Cardiac muscle cell (in vitro differentiated cells and primary cell): Measurements from ENCODE around the gene MLN. TPM values are rescaled to one million over a fixed set of nuclear protein-coding genes. Genes with fewer than 3 reads are reported as not detected.

Experiments used
- DNase-seq, 2 donors: peaks; one replicate each; pipeline versions ENCODE4 v3.0.0 to v3.0.0-alpha.2; 2010 to 2017; ENCODE audit warnings: low read depth in 1 of 2, low spot score in 1 of 2
- H3K27ac ChIP-seq: fragments of 200-600 bp; sonication (generic); 2 replicates; pipeline ENCODE4 v1.5.1; 2016
- H3K27me3 ChIP-seq: fragments of 200-600 bp; sonication (generic); 2 replicates; pipeline ENCODE4 v1.6.0; 2016; ENCODE audit warnings: control low read depth
- H3K36me3 ChIP-seq: fragments of 200-600 bp; sonication (generic); 2 replicates; pipeline ENCODE4 v1.5.1; 2016; ENCODE audit warnings: control low read depth
- H3K4me1 ChIP-seq: fragments of 200-600 bp; sonication (generic); 2 replicates; pipeline ENCODE4 v1.8.1; 2017; ENCODE audit warnings: low read depth, mild to moderate bottlenecking, mixed run types
- H3K4me3 ChIP-seq: fragments of 200-600 bp; sonication (generic); 2 replicates; pipeline ENCODE4 v1.5.1; 2016; ENCODE audit warnings: mild to moderate bottlenecking
- H3K9me3 ChIP-seq: fragments of 200-600 bp; sonication (generic); 2 replicates; pipeline ENCODE4 v1.5.1; 2017; ENCODE audit warnings: low read depth, mild to moderate bottlenecking, control low read depth
- polyA plus RNA-seq: library from polyadenylated mRNA; unstranded; fragments of >200 nt; fragmentation: Nextera tagmentation; extraction: Ambion mirVana; gene quantifications from 2 replicates; pipeline ENCODE4 v1.2.1, GENCODE V29; 2016
- total RNA-seq: library from RNA; depleted of rRNA; stranded (reverse); fragments of >200 nt; gene quantifications from 2 replicates; pipeline ENCODE4 v1.2.3, GENCODE V29; 2016
- TF ChIP-seq, protein P1 (sequence below): IDR thresholded peaks from 2 replicates; pipeline ENCODE4 v1.5.1; 2012; ENCODE audit warnings: low read depth, mild to moderate bottlenecking, low read length

MLN gene
- total and polyA plus RNA-seq, 2 experiments from 2014 or later, result 0.55 TPM; not detected in 1

DNA sequence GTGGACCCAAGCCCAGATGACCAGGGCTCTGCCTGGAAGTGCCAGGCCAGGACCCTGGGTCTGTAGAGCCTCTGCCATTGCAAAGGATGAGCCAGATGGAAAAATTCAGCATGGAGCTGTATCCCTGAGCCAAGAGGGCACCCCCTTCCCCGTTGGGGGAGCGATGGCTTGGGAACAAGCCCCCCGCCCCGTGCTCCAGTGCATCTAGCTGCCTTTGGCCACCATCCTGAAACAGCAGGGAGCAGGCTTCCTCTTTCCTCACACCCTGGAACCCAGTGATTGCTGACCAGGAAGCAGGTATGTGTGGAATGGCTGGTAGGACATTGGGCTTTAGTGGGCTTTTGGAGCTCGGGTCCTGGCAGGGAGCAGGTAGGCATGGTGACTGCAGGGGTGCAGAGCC is 2.2 kb downstream of the MLN start:
- TF ChIP-seq, protein P1, sequence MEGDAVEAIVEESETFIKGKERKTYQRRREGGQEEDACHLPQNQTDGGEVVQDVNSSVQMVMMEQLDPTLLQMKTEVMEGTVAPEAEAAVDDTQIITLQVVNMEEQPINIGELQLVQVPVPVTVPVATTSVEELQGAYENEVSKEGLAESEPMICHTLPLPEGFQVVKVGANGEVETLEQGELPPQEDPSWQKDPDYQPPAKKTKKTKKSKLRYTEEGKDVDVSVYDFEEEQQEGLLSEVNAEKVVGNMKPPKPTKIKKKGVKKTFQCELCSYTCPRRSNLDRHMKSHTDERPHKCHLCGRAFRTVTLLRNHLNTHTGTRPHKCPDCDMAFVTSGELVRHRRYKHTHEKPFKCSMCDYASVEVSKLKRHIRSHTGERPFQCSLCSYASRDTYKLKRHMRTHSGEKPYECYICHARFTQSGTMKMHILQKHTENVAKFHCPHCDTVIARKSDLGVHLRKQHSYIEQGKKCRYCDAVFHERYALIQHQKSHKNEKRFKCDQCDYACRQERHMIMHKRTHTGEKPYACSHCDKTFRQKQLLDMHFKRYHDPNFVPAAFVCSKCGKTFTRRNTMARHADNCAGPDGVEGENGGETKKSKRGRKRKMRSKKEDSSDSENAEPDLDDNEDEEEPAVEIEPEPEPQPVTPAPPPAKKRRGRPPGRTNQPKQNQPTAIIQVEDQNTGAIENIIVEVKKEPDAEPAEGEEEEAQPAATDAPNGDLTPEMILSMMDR, result no peak
- Histone ChIP-seq H3K4me1 (no peaks in the 10 kb centered on the region), H3K9me3 (no peaks in the 10 kb centered on the region), H3K27me3 (no peaks in the 10 kb centered on the region), H3K4me3 (no peak overlapping the region), H3K36me3 (no peaks in the 10 kb centered on the region), H3K27ac (no peak overlapping the region)
- DNase-seq, result no peak

DNA sequence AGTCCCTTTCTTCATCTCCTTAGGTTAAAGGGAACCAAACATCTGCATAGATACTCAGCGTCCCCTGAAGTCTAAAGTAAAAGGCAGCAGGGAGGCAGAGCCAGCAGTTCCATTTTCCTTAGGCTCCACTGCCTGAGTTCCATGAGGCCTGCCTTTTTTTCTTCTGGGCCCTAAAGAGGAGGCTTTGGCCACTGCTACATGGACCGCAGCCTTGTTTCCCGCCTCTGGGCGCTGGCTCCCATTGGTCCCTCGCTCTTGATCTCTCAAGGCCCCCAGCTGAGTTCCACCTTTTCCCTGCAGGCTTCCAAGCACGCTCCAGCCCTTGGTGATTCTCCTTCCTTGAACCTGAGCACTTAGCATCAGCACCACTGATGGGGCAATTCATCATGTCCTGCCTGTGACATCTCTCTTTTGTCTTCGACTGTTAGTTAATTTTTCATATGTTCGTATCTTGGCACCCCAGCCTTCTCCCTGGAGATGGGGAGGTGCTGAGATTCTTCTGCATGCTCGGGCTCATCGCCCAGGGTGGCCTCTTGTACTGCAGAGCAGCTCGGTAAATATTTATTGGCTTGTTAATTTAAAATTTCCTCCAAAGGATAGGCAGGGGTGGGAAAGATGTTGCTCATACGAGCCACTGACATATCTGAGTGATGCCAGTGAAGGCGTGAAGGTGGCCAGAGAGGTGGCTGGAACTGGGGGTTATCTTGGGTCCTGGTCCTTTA is 3.4 kb downstream of the MLN start:
- no peak for DNase-seq
- TF ChIP-seq, protein P1, result no peak
- no peaks in the 10 kb centered on the region for H3K27me3 ChIP-seq
- H3K27ac ChIP-seq, result no peak overlapping the region
- H3K36me3 ChIP-seq, result no peaks in the 10 kb centered on the region
- H3K4me1 ChIP-seq, result no peaks in the 10 kb centered on the region
- no peaks in the 10 kb centered on the region for H3K9me3 ChIP-seq
- H3K4me3 ChIP-seq, result no peak overlapping the region

DNA sequence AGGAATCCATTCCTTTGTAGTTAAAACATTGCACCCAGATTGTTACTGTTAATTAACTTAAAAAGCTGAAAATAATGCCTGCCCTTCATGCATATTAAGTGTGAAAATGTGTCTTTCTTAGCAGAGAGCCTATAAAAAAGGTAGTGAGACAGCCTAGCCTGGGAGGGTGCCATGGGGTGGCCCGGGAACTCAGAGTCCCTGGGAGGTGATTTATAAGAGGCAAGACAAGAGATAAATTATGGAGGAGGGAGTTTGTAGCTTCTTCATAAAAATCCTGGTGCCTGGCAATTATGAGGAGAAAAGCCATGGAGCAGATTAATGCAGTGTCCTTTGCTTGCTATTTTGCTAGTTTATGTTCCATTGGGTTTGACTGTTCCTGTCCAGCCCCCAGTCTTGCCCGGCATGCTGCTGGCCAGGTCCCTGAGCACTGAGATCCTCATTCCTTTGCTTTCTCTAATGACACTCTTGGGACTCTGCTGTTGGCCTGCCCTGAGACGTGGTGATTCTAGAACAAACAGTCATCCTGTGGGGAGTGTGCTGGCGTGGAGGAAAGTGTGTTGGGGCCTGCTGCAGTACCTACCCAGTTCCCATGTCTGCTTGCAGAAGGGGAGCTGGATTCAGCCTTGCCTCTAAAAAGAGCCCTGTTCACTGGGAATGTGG is 4.2 kb downstream of the MLN start:
- DNase-seq, result no peak
- no peaks in the 10 kb centered on the region for H3K4me1 ChIP-seq
- H3K4me3 ChIP-seq, result no peak overlapping the region
- no peaks in the 10 kb centered on the region for H3K9me3 ChIP-seq
- no peaks in the 10 kb centered on the region for H3K27me3 ChIP-seq
- TF ChIP-seq, protein P1, result no peak
- H3K27ac ChIP-seq, result no peak overlapping the region
- no peaks in the 10 kb centered on the region for H3K36me3 ChIP-seq

DNA sequence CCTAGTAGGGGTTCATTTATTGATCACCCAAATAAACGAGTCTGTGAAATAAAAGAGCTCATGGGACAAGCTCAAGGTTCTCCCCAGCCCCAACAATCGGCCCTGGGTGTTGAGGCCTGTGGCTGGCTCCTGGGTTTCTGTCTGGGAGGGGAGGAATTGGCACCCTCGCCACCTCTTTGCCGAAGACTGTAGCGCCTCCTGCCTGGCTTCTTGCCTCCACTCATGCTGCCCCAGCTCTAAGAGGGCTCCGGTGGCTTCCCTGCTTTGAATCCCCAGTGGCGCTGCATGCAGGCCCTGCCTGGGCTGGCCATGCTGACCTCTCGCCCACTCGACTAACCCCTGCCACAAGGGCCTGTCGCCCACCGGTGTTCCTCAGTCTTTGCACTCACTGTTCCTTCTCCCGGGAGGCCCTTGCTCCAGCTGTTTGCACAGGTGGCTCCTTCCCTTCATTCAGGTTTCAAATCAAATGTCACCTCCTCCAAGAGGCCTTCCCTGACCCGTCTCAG is 5.4 kb downstream of the MLN start:
- no peak for DNase-seq

DNA sequence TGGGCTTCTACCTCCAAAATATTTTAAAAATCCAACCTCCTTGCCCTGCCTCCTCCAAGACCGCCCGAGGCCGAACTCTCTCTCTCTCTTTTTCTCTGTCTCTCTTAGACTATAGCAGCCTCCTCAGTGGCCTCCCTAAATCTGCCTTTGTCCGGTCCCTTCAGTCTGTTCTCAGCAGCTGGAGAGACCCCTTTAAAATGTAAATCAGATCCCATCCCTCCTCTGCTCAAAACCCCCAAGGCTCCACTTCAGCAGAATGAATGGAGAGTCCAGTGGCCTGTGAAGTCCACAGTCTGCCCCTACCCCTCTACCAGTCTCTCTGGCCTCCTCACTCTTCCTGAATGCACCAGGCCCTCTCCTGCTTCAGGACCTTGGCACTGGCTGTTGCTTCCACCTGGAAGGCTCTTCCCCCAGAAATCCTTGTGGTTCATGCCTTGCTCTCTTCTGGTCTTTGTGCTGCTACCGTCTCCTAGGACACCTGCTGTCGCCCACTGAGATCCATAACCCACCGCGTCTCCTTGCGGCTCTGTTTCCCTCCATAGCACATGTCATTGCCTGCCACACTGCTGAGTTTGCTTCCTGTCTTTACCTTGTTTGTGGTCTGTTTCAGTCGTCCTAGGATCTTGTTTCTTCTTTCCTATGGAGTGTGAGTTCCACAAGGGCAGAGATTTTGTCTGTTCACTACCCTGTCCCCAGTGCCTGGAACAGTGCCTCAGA is 6.0 kb downstream of the MLN start:
- H3K4me1 ChIP-seq, result no peaks in the 10 kb centered on the region
- no peak overlapping the region for H3K4me3 ChIP-seq
- no peaks in the 10 kb centered on the region for H3K9me3 ChIP-seq
- no peak overlapping the region for H3K27ac ChIP-seq
- H3K36me3 ChIP-seq, result no peaks in the 10 kb centered on the region
- no peak for DNase-seq
- TF ChIP-seq, protein P1, result no peak
- no peaks in the 10 kb centered on the region for H3K27me3 ChIP-seq

More for the DNA sequence above, 5.4 kb downstream of the MLN start:
- no peak overlapping the region for H3K4me3 ChIP-seq
- H3K27ac ChIP-seq, result no peak overlapping the region
- no peaks in the 10 kb centered on the region for H3K36me3 ChIP-seq
- TF ChIP-seq, protein P1, result no peak
- no peaks in the 10 kb centered on the region for H3K9me3 ChIP-seq
- H3K4me1 ChIP-seq, result no peaks in the 10 kb centered on the region
- H3K27me3 ChIP-seq, result no peaks in the 10 kb centered on the region
